ENCODE results near the gene C9orf78. TPM values are rescaled to one million over a fixed set of nuclear protein-coding genes. Genes with fewer than 3 reads are reported as not detected.
"Not testable (repeated sequence)": the region's sequence is repeated elsewhere in the genome, so short reads cannot be mapped to it uniquely, and the experiment has no call there.

Gene C9orf78
- total RNA-seq, 2 experiments from 2014 or later = 45.3 to 45.7 TPM

DNA sequence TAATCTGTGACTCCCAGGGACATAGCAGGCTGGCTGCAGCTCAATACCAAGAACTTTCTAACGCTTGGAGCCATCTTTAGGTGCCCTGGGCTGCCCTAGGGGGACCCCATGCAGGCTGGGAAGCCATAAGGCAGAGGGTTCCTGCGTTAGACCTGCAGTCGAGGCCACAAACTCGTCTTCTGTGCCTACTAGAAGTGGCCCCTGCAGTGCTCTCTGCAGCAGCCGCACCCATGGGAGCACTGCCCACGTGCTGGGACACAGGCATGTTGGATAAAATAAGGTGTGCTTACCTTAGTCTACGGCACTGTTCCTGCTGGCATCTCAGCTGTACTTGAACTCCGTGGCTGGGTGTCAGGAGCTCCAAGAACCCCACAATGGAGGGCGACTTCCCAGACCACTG is 22.7 kb downstream of the C9orf78 start:
- no peak overlapping the region for H3K27ac Mint-ChIP-seq

GRCh38 chr9:129811967-129812363 is 23.1 kb downstream of the C9orf78 start:
- H3K9me3 Mint-ChIP-seq = no peaks in the 10 kb centered on the region
- peaks cover 8% of the 10 kb centered on the region for H3K4me1 Mint-ChIP-seq (ENCODE audit: low read depth)
- CTCF ChIA-PET = interaction anchor here (1.0 to 1.5 kb wide), 2 partner anchors 22 to 424 kb away, joined by 3 to 4 read pairs; no protein-coding TSS in a partner anchor
- no peak overlapping the region for H3K4me3 Mint-ChIP-seq
- peak overlapping the region; percentile 5 for H3K27ac Mint-ChIP-seq
- peaks cover 44% of the 10 kb centered on the region for H3K36me3 Mint-ChIP-seq (ENCODE audit: low read depth)
- no peak for DNase-seq
- H3K27me3 Mint-ChIP-seq (ENCODE audit: low read depth) = no peaks in the 10 kb centered on the region
- intact Hi-C loops (cut with micrococcal nuclease) = no loop called here

More for the DNA sequence above, 22.7 kb downstream of the C9orf78 start:
- Mint-ChIP-seq H3K4me3 (no peak overlapping the region), H3K36me3 (ENCODE audit: low read depth) (peaks cover 40% of the 10 kb centered on the region), H3K27me3 (ENCODE audit: low read depth) (no peaks in the 10 kb centered on the region), H3K4me1 (ENCODE audit: low read depth) (peaks cover 8% of the 10 kb centered on the region), H3K9me3 (no peaks in the 10 kb centered on the region)
- CTCF ChIA-PET = interaction anchor here (1.5 kb wide), 1 partner anchor 22 kb away, joined by 4 read pairs; no protein-coding TSS in a partner anchor
- no peak for DNase-seq
- intact Hi-C loops (cut with micrococcal nuclease) = no loop called here

GRCh38 chr9:129810788-129811187 is 24.3 kb downstream of the C9orf78 start:
- Mint-ChIP-seq H3K4me1 (ENCODE audit: low read depth) (peaks cover 16% of the 10 kb centered on the region), H3K9me3 (no peaks in the 10 kb centered on the region), H3K36me3 (ENCODE audit: low read depth) (peaks cover 43% of the 10 kb centered on the region), H3K4me3 (no peak overlapping the region), H3K27me3 (ENCODE audit: low read depth) (no peaks in the 10 kb centered on the region), H3K27ac (no peak overlapping the region)
- no peak for DNase-seq
- CTCF ChIA-PET = interaction anchor here (1.0 kb wide), 1 partner anchor 425 kb away, joined by 3 read pairs; no protein-coding TSS in a partner anchor
- intact Hi-C loops (cut with micrococcal nuclease) = no loop called here

GRCh38 chr9:129810116-129810515 is 25.0 kb downstream of the C9orf78 start:
- Mint-ChIP-seq H3K27ac (peak overlapping the region; percentile 18), H3K36me3 (ENCODE audit: low read depth) (peaks cover 42% of the 10 kb centered on the region), H3K9me3 (no peaks in the 10 kb centered on the region), H3K4me1 (ENCODE audit: low read depth) (peaks cover 22% of the 10 kb centered on the region), H3K4me3 (no peak overlapping the region), H3K27me3 (ENCODE audit: low read depth) (no peaks in the 10 kb centered on the region)
- intact Hi-C loops (cut with micrococcal nuclease) = no loop called here
- CTCF ChIA-PET = no interaction called here
- no peak for DNase-seq

- Mint-ChIP-seq H3K27me3 (ENCODE audit: low read depth) (no peaks in the 10 kb centered on the region), H3K27ac (peak overlapping the region; percentile 62)
- DNase-seq = no peak
These were observed 25.7 kb downstream of the C9orf78 start for GRCh38 chr9:129809346-129809745.

DNA sequence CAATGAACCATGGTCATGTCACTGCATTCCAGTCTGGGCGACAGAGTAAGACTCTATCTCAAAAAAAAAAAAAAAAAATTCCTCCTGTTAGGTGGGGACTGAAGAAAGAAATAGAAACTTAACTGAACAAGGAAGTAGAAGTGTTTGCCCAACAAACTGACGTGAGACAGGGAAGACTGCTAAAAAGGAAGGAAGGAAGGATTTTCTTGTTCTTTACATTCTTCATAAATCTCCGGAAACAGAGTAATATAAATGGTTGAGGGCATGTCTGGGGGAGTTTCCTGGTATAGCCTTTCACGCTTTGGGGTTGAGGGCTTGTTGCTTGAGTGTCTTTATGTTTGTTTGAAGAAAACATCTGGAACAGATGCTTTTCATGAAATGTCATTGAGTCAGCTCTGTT is 29.0 kb downstream of the C9orf78 start:
- peak overlapping the region; percentile 54 for H3K27ac Mint-ChIP-seq
- no peaks in the 10 kb centered on the region for H3K27me3 Mint-ChIP-seq (ENCODE audit: low read depth)
- H3K9me3 Mint-ChIP-seq = no peaks in the 10 kb centered on the region
- CTCF ChIA-PET = no interaction called here
- peaks cover 40% of the 10 kb centered on the region for H3K36me3 Mint-ChIP-seq (ENCODE audit: low read depth)
- H3K4me3 Mint-ChIP-seq = no peak overlapping the region
- H3K4me1 Mint-ChIP-seq (ENCODE audit: low read depth) = peaks cover 24% of the 10 kb centered on the region
- DNase-seq = no peak
- intact Hi-C loops (cut with micrococcal nuclease) = no loop called here

More at GRCh38 chr9:129809346-129809745, 25.7 kb downstream of the C9orf78 start:
- intact Hi-C loops (cut with micrococcal nuclease) = no loop called here
- H3K4me3 Mint-ChIP-seq = no peak overlapping the region
- H3K36me3 Mint-ChIP-seq (ENCODE audit: low read depth) = peaks cover 39% of the 10 kb centered on the region
- peaks cover 25% of the 10 kb centered on the region for H3K4me1 Mint-ChIP-seq (ENCODE audit: low read depth)
- CTCF ChIA-PET = interaction anchor here (0.5 kb wide), 1 partner anchor 72 kb away, joined by 3 read pairs; no protein-coding TSS in a partner anchor
- H3K9me3 Mint-ChIP-seq = no peaks in the 10 kb centered on the region

- intact Hi-C loops (cut with micrococcal nuclease) = loop anchor here (1.0 kb wide), 2 partner anchors 32 to 81 kb away; partner anchors contain the start of genes C9orf78 and USP20
These were observed 31.4 kb downstream of the C9orf78 start for GRCh38 chr9:129803676-129804060.

DNA sequence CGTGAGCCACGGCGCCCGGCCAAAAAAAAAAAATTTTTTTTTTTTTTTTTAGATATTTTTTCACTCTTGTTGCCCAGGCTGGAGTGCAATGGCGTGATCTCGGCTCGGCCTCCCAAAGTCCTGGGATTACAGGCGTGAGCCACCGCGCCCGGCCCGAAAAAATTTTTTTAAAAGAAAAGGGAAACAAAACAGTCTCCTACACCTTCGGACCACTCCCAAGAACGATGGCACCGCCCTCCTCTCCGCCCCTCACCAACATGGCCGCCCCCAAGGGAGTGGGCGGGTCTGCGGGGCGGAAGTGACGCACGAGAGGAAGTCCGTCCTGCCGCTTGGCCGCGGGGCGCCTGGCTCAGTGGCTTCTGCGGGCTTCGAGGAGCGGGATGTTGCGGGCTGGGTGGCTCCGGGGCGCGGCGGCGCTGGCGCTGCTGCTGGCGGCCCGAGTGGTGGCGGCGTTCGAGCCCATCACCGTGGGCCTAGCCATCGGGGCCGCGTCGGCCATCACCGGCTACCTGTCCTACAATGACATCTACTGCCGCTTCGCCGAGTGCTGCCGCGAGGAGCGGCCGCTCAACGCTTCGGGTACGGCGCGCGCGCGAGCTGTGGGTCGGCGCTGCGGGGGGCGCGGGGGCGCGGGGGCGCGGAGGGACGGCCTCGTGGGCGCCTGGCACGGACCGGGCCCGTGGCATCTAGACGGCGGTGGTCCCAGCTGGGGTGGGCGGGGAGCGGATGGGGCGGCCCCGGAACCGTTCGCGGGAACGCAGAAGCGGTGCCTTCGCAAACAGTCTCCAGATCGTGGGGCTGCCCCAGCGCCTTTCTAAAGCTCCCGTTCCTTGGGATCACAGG is 32.0 kb downstream of the C9orf78 start, which contains the start of gene TOR1B:
Gene TOR1B, plus strand, starts transcription at position 352 of the 843 bp plus-strand sequence. Its CDS starts 29 bp downstream, at position 381.
- DNase-seq = peak; percentile 96
- CTCF ChIA-PET = interaction anchor here (0.6 to 1.6 kb wide), 3 partner anchors 82 to 670 kb away, joined by 5 to 6 read pairs (median 6); no protein-coding TSS in a partner anchor
- Mint-ChIP-seq H3K27me3 (ENCODE audit: low read depth) (no peaks in the 10 kb centered on the region), H3K4me1 (ENCODE audit: low read depth) (peaks cover 24% of the 10 kb centered on the region), H3K27ac (peak within 1 kb of the TSS; percentile 90), H3K4me3 (peak within 1 kb of the TSS; percentile 84), H3K36me3 (ENCODE audit: low read depth) (peaks cover 20% of the 10 kb centered on the region), H3K9me3 (no peaks in the 10 kb centered on the region)
- intact Hi-C loops (cut with micrococcal nuclease) = loop anchor here (1.0 kb wide), 2 partner anchors 32 to 81 kb away; partner anchors contain the start of genes C9orf78 and USP20

More at GRCh38 chr9:129803676-129804060, 31.4 kb downstream of the C9orf78 start:
- CTCF ChIA-PET = interaction anchor here (0.6 to 1.6 kb wide), 3 partner anchors 10 to 81 kb away, joined by 4 to 5 read pairs (median 5); no protein-coding TSS in a partner anchor
- no peak for DNase-seq
- H3K9me3 Mint-ChIP-seq = no peaks in the 10 kb centered on the region
- peak overlapping the region; percentile 84 for H3K4me3 Mint-ChIP-seq
- H3K27me3 Mint-ChIP-seq (ENCODE audit: low read depth) = no peaks in the 10 kb centered on the region
- H3K4me1 Mint-ChIP-seq (ENCODE audit: low read depth) = peaks cover 24% of the 10 kb centered on the region
- H3K27ac Mint-ChIP-seq = peak overlapping the region; percentile 46
- peaks cover 22% of the 10 kb centered on the region for H3K36me3 Mint-ChIP-seq (ENCODE audit: low read depth)

DNA sequence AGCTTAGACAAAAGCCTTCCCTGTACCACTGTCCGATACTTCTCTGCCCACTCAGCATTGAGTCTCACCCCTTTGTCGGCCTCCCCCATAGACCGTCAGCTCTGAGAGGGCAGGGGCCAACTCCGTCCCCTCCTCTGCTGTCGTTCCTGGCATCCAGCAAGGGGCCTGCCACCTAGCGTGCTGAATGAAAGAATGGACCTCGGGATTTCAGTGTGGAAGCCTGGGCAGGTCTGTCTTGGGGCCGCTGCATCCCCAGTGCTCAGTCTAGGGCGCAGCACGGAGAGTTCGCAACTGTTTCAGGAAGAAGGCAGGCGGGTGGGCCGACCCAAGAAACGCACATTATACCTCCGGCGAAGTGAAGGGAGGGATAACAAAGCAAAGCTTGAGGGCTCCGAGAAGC is 33.6 kb downstream of the C9orf78 start:
- CTCF ChIA-PET = interaction anchor here (1.0 kb wide), 1 partner anchor 63 kb away, joined by 3 read pairs; no protein-coding TSS in a partner anchor
- no peak overlapping the region for H3K27ac Mint-ChIP-seq

GRCh38 chr9:129798973-129799372 is 36.1 kb downstream of the C9orf78 start:
- Mint-ChIP-seq H3K27ac (no peak overlapping the region), H3K9me3 (no peaks in the 10 kb centered on the region), H3K27me3 (ENCODE audit: low read depth) (no peaks in the 10 kb centered on the region), H3K36me3 (ENCODE audit: low read depth) (peaks cover 2% of the 10 kb centered on the region), H3K4me3 (no peak overlapping the region), H3K4me1 (ENCODE audit: low read depth) (peaks cover 3% of the 10 kb centered on the region)
- DNase-seq = no peak
- intact Hi-C loops (cut with micrococcal nuclease) = no loop called here
- CTCF ChIA-PET = no interaction called here

More for the DNA sequence above, 33.6 kb downstream of the C9orf78 start:
- DNase-seq = no peak
- Mint-ChIP-seq H3K9me3 (no peaks in the 10 kb centered on the region), H3K27me3 (ENCODE audit: low read depth) (no peaks in the 10 kb centered on the region), H3K36me3 (ENCODE audit: low read depth) (peaks cover 14% of the 10 kb centered on the region), H3K4me1 (ENCODE audit: low read depth) (peaks cover 23% of the 10 kb centered on the region), H3K4me3 (peak overlapping the region; percentile 33)
- intact Hi-C loops (cut with micrococcal nuclease) = no loop called here

DNA sequence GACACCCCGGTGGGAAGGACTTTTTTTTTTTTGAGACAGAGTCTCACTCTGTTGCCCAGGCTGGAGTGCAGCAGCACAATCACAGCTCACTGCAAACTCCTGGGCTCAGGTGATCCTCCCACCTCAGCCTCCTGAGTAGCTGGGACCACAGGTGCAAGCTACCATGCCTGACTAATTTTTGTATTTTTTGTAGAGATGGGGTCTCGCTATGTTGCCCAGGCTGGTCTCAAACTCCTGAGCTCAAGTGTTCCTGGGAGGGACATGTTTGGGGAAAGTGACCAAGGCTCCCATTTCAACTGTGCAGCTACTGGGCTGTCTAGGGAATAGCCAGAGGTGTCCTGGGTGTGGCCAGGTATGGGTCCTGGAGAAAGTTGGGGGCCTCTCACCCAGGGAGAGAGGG is 39.0 kb downstream of the C9orf78 start:
- intact Hi-C loops (cut with micrococcal nuclease); H3K9me3 Mint-ChIP-seq; DNase-seq; H3K27ac Mint-ChIP-seq; H3K4me1 Mint-ChIP-seq (ENCODE audit: low read depth); H3K4me3 Mint-ChIP-seq; H3K27me3 Mint-ChIP-seq (ENCODE audit: low read depth); H3K36me3 Mint-ChIP-seq (ENCODE audit: low read depth): not testable (repeated sequence)
- CTCF ChIA-PET = interaction anchor here (1.0 kb wide), 1 partner anchor 154 kb away, joined by 4 read pairs; the partner anchor contains the start of gene ASB6

- intact Hi-C loops (cut with micrococcal nuclease) = no loop called here
- peaks cover 7% of the 10 kb centered on the region for H3K4me1 Mint-ChIP-seq (ENCODE audit: low read depth)
- CTCF ChIA-PET = no interaction called here
- H3K36me3 Mint-ChIP-seq (ENCODE audit: low read depth) = no peaks in the 10 kb centered on the region
- H3K27ac Mint-ChIP-seq = no peak overlapping the region
- no peak overlapping the region for H3K4me3 Mint-ChIP-seq
- no peaks in the 10 kb centered on the region for H3K9me3 Mint-ChIP-seq
- no peak for DNase-seq
- no peaks in the 10 kb centered on the region for H3K27me3 Mint-ChIP-seq (ENCODE audit: low read depth)
These were observed 40.5 kb downstream of the C9orf78 start for GRCh38 chr9:129794549-129794948.

Measured in activated naive CD4-positive, alpha-beta T cell treated with anti-CD3 and anti-CD28 coated beads for 36 hours (primary cell).